ENCODE data around the gene ASAH2.

Gene ASAH2

DNA sequence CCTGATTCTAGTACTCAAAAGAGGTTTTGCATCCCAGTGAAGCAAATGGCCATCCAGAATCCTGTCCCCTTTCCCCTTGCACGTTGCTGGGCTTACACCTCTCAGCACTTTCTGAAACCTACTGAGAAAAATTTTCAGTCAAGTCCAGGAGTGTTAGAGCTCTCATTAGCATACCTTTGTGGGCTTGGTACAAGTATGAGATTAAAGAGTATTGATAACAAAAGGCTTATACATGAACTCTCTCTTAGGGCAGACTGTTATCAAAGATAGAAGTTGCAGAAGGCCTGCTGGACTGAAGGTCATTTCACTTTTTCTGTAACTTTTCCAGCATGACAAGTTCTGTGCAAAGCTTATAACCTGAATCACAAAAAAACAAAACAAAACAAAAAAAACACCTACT is at the start of gene ASAH2:
TSS of gene ASAH2 (minus strand) at position 123 of the 400 bp plus-strand sequence. CDS start 2,906 bp downstream, outside the sequence.
- Histone ChIP-seq H3K9me3 (ENCODE audit: low read depth, low read length) (no peaks in the 10 kb centered on the region), H3K27ac (no peak within 1 kb of the TSS), H3K36me3 (ENCODE audit: insufficient read depth, low read length) (no peaks in the 10 kb centered on the region), H3K9ac (ENCODE audit: insufficient read length) (no peak within 1 kb of the TSS), H3K4me3 (no peak within 1 kb of the TSS)
- DNase-seq (ENCODE audit: low read depth, low spot score) = no peak
- TF ChIP-seq EZH2 (IDR thresholded peaks at IDR 0.05) = no peak
- no peak for TF ChIP-seq POLR2AphosphoS5 (IDR thresholded peaks at IDR 0.05; ENCODE audit: borderline replicate concordance, low read depth, low read length)
- TF ChIP-seq FOXP2 (optimal IDR thresholded peaks at IDR 0.05; ENCODE audit: control extremely low read depth, extremely low read length, insufficient read depth) = no peak

DNA sequence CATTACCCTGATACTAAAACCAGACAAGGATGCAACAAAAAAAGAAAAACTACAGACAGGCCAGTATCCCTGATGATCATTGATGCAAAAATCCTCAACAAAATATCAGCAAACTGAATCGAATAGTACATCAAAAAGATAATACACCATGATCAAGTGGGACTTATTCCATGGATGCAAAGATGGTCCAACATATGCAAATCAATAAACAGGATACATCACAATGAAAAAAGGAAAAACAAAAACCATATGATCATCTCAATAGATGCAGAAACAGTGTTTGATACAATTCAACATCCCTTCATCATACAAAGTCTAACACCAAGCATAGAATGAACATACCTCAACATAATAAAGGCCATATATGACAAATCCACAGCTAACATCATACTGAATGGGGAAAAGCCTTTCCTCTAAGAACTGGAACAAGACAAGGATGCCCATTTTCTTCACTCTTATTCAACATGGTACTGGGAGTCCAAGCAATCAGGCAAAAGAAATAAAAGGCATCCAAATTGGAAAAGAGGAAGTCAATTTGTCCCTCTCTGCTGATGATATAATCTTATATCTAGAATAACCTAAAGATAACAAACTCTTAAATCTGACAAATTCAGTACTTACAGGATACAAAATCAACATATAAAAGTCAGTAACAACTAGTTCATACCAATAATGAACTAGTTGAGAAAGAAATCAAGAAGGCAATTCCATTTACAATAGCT is 48.8 kb upstream of the ASAH2 start:
- DNase-seq (ENCODE audit: low read depth, low spot score) = no peak
- TF ChIP-seq EZH2 (IDR thresholded peaks at IDR 0.05) (no peak), POLR2AphosphoS5 (IDR thresholded peaks at IDR 0.05; ENCODE audit: borderline replicate concordance, low read depth, low read length) (no peak), FOXP2 (optimal IDR thresholded peaks at IDR 0.05; ENCODE audit: control extremely low read depth, extremely low read length, insufficient read depth) (no peak)
- H3K36me3 ChIP-seq (ENCODE audit: insufficient read depth, low read length) = no peaks in the 10 kb centered on the region
- no peak overlapping the region for H3K27ac ChIP-seq
- no peak overlapping the region for H3K4me3 ChIP-seq
- no peak overlapping the region for H3K9ac ChIP-seq (ENCODE audit: insufficient read length)
- H3K9me3 ChIP-seq (ENCODE audit: low read depth, low read length) = no peaks in the 10 kb centered on the region

- Histone ChIP-seq H3K36me3 (ENCODE audit: insufficient read depth, low read length) (no peaks in the 10 kb centered on the region), H3K9me3 (ENCODE audit: low read depth, low read length) (no peaks in the 10 kb centered on the region), H3K4me3 (no peak overlapping the region), H3K27ac (no peak overlapping the region), H3K9ac (ENCODE audit: insufficient read length) (no peak overlapping the region)
- TF ChIP-seq FOXP2 (optimal IDR thresholded peaks at IDR 0.05; ENCODE audit: control extremely low read depth, extremely low read length, insufficient read depth) = no peak
- TF ChIP-seq EZH2 (IDR thresholded peaks at IDR 0.05) = no peak
- TF ChIP-seq POLR2AphosphoS5 (IDR thresholded peaks at IDR 0.05; ENCODE audit: borderline replicate concordance, low read depth, low read length) = no peak
- DNase-seq (ENCODE audit: low read depth, low spot score) = no peak
Observed at GRCh38 chr10:50295367-50295766, 44.1 kb upstream of the ASAH2 start.

DNA sequence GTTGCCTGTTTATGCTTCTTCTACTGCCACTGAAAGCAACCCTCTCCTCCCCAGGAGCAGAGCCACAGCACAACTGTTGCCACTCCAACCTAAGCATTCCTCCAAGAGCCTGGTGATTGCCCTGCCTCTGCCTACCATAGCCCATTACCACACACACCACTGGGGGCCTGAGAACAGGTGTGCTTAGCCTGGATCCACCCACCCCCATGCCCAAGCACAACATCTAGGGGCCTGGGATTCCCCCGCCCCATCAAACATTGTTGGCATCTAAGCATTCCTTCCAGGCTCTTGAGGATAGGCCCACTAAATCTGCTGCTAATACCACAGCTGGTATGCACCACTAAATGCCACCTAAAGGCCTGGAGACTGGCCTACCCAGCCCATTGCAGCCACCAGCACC is 43.3 kb upstream of the ASAH2 start:
- no peak for DNase-seq (ENCODE audit: low read depth, low spot score)
- Histone ChIP-seq H3K9me3 (ENCODE audit: low read depth, low read length) (no peaks in the 10 kb centered on the region), H3K36me3 (ENCODE audit: insufficient read depth, low read length) (no peaks in the 10 kb centered on the region), H3K4me3 (no peak overlapping the region), H3K27ac (no peak overlapping the region), H3K9ac (ENCODE audit: insufficient read length) (no peak overlapping the region)
- TF ChIP-seq POLR2AphosphoS5 (IDR thresholded peaks at IDR 0.05; ENCODE audit: borderline replicate concordance, low read depth, low read length) = no peak

DNA sequence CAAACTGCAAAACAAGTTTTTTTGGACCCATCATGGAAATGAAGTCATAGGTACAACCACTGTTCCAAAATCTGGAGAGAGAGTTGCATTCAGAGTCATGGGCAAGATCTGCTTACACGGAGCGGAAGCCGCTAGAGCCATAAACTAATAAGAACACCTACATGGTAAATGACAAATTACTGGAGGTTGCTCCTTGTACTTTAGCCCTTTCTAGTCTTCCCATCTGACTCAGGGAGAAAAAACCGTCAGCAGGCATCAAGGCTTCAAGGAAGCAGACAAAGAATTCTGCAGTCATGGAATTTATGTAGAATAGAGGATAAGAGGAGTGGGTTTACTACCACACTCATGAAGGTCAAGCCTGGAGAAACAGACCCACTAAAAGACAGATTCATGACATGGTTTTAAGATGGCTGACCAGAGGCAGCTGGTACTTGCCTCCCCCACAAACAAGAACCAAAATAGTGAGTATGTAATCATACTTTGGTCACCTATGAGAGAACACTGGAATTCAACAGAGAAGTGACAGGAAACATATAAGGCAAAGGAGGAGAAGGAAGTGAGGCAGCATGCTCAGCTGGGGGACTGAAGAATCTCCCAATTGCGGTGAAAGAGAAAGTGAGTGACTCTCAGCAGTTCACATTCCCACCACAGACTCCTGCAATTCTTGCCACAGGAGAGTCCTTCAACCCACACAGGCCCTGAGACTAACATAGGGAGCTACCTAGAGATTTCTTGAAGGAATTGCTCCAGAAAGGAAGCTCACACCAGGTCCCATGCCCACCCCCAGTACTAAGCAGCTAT is 42.4 kb upstream of the ASAH2 start:
- no peak for DNase-seq (ENCODE audit: low read depth, low spot score)
- TF ChIP-seq FOXP2 (optimal IDR thresholded peaks at IDR 0.05; ENCODE audit: control extremely low read depth, extremely low read length, insufficient read depth) (no peak), EZH2 (IDR thresholded peaks at IDR 0.05) (no peak), POLR2AphosphoS5 (IDR thresholded peaks at IDR 0.05; ENCODE audit: borderline replicate concordance, low read depth, low read length) (no peak)
- H3K9me3 ChIP-seq (ENCODE audit: low read depth, low read length) = no peaks in the 10 kb centered on the region
- H3K4me3 ChIP-seq = no peak overlapping the region
- no peak overlapping the region for H3K9ac ChIP-seq (ENCODE audit: insufficient read length)
- no peaks in the 10 kb centered on the region for H3K36me3 ChIP-seq (ENCODE audit: insufficient read depth, low read length)
- no peak overlapping the region for H3K27ac ChIP-seq

DNA sequence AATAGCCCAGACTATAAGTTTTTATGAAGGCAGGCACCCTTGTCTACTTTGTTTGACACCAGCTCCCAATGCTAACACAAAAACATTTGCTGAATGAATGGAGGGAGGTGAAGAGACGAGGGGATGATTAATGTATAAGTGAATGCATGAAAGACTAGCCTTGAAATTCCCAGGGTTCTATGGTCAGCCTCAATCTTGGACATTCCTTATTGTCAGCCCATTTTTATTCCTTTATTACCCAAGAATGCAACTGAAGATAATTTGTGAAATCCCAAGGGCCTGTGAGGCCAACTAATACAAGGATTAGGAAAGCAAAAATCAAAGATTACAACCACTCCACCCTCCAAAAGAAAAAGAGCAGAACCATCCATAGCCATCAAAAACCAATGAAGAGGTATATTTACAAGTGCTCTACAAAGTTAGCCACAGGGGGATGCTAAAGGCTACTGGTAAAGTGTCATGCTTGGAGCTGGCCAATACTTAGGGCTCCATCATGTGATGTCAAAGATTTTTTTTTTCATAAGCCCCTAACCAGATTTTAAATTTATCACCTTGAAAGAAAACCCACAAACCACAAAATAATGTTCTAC is 40.0 kb upstream of the ASAH2 start:
- Histone ChIP-seq H3K36me3 (ENCODE audit: insufficient read depth, low read length) (no peaks in the 10 kb centered on the region), H3K4me3 (no peak overlapping the region), H3K9ac (ENCODE audit: insufficient read length) (no peak overlapping the region), H3K9me3 (ENCODE audit: low read depth, low read length) (no peaks in the 10 kb centered on the region), H3K27ac (no peak overlapping the region)
- no peak for DNase-seq (ENCODE audit: low read depth, low spot score)
- TF ChIP-seq POLR2AphosphoS5 (IDR thresholded peaks at IDR 0.05; ENCODE audit: borderline replicate concordance, low read depth, low read length) = no peak
- TF ChIP-seq EZH2 (IDR thresholded peaks at IDR 0.05) = no peak
- no peak for TF ChIP-seq FOXP2 (optimal IDR thresholded peaks at IDR 0.05; ENCODE audit: control extremely low read depth, extremely low read length, insufficient read depth)

DNA sequence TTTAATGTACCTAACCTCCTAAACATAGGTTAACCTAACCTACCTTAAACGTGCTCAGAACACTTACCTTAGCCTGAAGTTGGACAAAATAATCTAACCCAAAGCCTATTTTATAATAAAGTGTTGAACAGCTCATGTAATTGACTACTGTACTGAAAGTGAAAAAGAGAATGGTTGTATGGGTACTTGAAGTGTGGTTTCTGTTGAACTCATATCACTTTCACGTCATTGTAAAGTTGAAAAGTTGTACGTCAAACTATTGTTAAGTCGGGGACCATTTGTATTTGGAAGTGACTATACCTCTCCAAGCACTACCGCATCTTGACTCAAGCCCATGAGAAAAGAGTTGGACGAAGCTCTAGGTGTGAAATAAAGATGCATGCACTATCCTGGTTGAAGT is 37.9 kb upstream of the ASAH2 start:
- no peaks in the 10 kb centered on the region for H3K9me3 ChIP-seq (ENCODE audit: low read depth, low read length)
- no peak for TF ChIP-seq FOXP2 (optimal IDR thresholded peaks at IDR 0.05; ENCODE audit: control extremely low read depth, extremely low read length, insufficient read depth)
- H3K9ac ChIP-seq (ENCODE audit: insufficient read length) = no peak overlapping the region
- no peak for DNase-seq (ENCODE audit: low read depth, low spot score)
- no peak overlapping the region for H3K4me3 ChIP-seq
- no peak overlapping the region for H3K27ac ChIP-seq
- no peaks in the 10 kb centered on the region for H3K36me3 ChIP-seq (ENCODE audit: insufficient read depth, low read length)

- Histone ChIP-seq H3K4me3 (no peak overlapping the region), H3K36me3 (ENCODE audit: insufficient read depth, low read length) (no peaks in the 10 kb centered on the region), H3K9ac (ENCODE audit: insufficient read length) (no peak overlapping the region), H3K27ac (no peak overlapping the region), H3K9me3 (ENCODE audit: low read depth, low read length) (no peaks in the 10 kb centered on the region)
- DNase-seq (ENCODE audit: low read depth, low spot score) = no peak
- no peak for TF ChIP-seq FOXP2 (optimal IDR thresholded peaks at IDR 0.05; ENCODE audit: control extremely low read depth, extremely low read length, insufficient read depth)
- TF ChIP-seq POLR2AphosphoS5 (IDR thresholded peaks at IDR 0.05; ENCODE audit: borderline replicate concordance, low read depth, low read length) = no peak
- no peak for TF ChIP-seq EZH2 (IDR thresholded peaks at IDR 0.05)
Observed at GRCh38 chr10:50286996-50287803, 35.9 kb upstream of the ASAH2 start.

Data from SK-N-MC (cell line).